ENCODE data around the gene RAB29. TPM values are rescaled to one million over a fixed set of nuclear protein-coding genes. Genes with fewer than 3 reads are reported as not detected.

Gene RAB29
- total RNA-seq, 1 experiment from 2014 or later, result 7.9 TPM

GRCh38 chr1:205811660-205812059, 36.4 kb upstream of the RAB29 start:
- ChIA-PET POLR2A (ENCODE audit: low non-redundant PET) (no interaction called here), CTCF (interaction anchor here (1.0 kb wide), 1 partner anchor 154 kb away, joined by 3 read pairs; no protein-coding TSS in a partner anchor)
- no peak for TF ChIP-seq CTCF (conservative IDR thresholded peaks at IDR 0.05; ENCODE audit: low read depth, low read length)
- no peak for TF ChIP-seq EZH2 (IDR thresholded peaks at IDR 0.05; ENCODE audit: borderline replicate concordance, low read depth, low read length, poor library complexity, severe bottlenecking)
- no peak for DNase-seq (ENCODE audit: low spot score)
- H3K27ac ChIP-seq (ENCODE audit: low read depth, low read length, poor library complexity, severe bottlenecking), result no peak overlapping the region
- intact Hi-C loops (cut with micrococcal nuclease; ENCODE audit: unreplicated experiment), result loop anchor here (2.0 kb wide), 1 partner anchor 63 kb away; no protein-coding TSS in a partner anchor
- no peaks in the 10 kb centered on the region for H3K27me3 ChIP-seq (replicated peaks; ENCODE audit: insufficient read depth, low read depth, low read length, poor library complexity)
- no TSS peak for BruUV-seq (replicated peaks)
- peaks cover 7% of the 10 kb centered on the region for H3K36me3 ChIP-seq (ENCODE audit: insufficient read depth, low read length, poor library complexity, severe bottlenecking)
- H3K9me3 ChIP-seq (ENCODE audit: low read depth, low read length, poor library complexity, severe bottlenecking), result no peaks in the 10 kb centered on the region
- H3K4me1 ChIP-seq (ENCODE audit: insufficient read depth, low read length, poor library complexity, severe bottlenecking), result peaks cover 20% of the 10 kb centered on the region
- H3K4me3 ChIP-seq (ENCODE audit: low read depth, low read length, poor library complexity, severe bottlenecking), result peak overlapping the region; percentile 84

- TF ChIP-seq EZH2 (IDR thresholded peaks at IDR 0.05; ENCODE audit: borderline replicate concordance, low read depth, low read length, poor library complexity, severe bottlenecking) (no peak), CTCF (conservative IDR thresholded peaks at IDR 0.05; ENCODE audit: low read depth, low read length) (peak; percentile 50)
- DNase-seq (ENCODE audit: low spot score), result peak; percentile 47
- Histone ChIP-seq H3K4me1 (ENCODE audit: insufficient read depth, low read length, poor library complexity, severe bottlenecking) (peaks cover 20% of the 10 kb centered on the region), H3K27me3 (replicated peaks; ENCODE audit: insufficient read depth, low read depth, low read length, poor library complexity) (no peaks in the 10 kb centered on the region), H3K9me3 (ENCODE audit: low read depth, low read length, poor library complexity, severe bottlenecking) (no peaks in the 10 kb centered on the region), H3K4me3 (ENCODE audit: low read depth, low read length, poor library complexity, severe bottlenecking) (no peak overlapping the region), H3K36me3 (ENCODE audit: insufficient read depth, low read length, poor library complexity, severe bottlenecking) (peaks cover 7% of the 10 kb centered on the region), H3K27ac (ENCODE audit: low read depth, low read length, poor library complexity, severe bottlenecking) (no peak overlapping the region)
- intact Hi-C loops (cut with micrococcal nuclease; ENCODE audit: unreplicated experiment), result no loop called here
- CTCF ChIA-PET, result interaction anchor here (1.1 kb wide), 1 partner anchor 167 kb away, joined by 3 read pairs; no protein-coding TSS in a partner anchor
- no TSS peak for BruUV-seq (replicated peaks)
- POLR2A ChIA-PET (ENCODE audit: low non-redundant PET), result interaction anchor here (0.6 kb wide), 1 partner anchor 704 kb away, joined by 4 read pairs; no protein-coding TSS in a partner anchor
These were observed 35.3 kb upstream of the RAB29 start for GRCh38 chr1:205810448-205811157.

GRCh38 chr1:205809942-205810345, 34.7 kb upstream of the RAB29 start:
- Histone ChIP-seq H3K27me3 (replicated peaks; ENCODE audit: insufficient read depth, low read depth, low read length, poor library complexity) (no peaks in the 10 kb centered on the region), H3K27ac (ENCODE audit: low read depth, low read length, poor library complexity, severe bottlenecking) (no peak overlapping the region), H3K4me1 (ENCODE audit: insufficient read depth, low read length, poor library complexity, severe bottlenecking) (peaks cover 20% of the 10 kb centered on the region), H3K9me3 (ENCODE audit: low read depth, low read length, poor library complexity, severe bottlenecking) (no peaks in the 10 kb centered on the region), H3K4me3 (ENCODE audit: low read depth, low read length, poor library complexity, severe bottlenecking) (no peak overlapping the region), H3K36me3 (ENCODE audit: insufficient read depth, low read length, poor library complexity, severe bottlenecking) (peaks cover 7% of the 10 kb centered on the region)
- DNase-seq (ENCODE audit: low spot score), result no peak
- CTCF ChIA-PET, result interaction anchor here (1.1 kb wide), 1 partner anchor 167 kb away, joined by 3 read pairs; no protein-coding TSS in a partner anchor
- POLR2A ChIA-PET (ENCODE audit: low non-redundant PET), result interaction anchor here (0.6 kb wide), 1 partner anchor 705 kb away, joined by 4 read pairs; no protein-coding TSS in a partner anchor
- intact Hi-C loops (cut with micrococcal nuclease; ENCODE audit: unreplicated experiment), result no loop called here
- no TSS peak for BruUV-seq (replicated peaks)
- TF ChIP-seq CTCF (conservative IDR thresholded peaks at IDR 0.05; ENCODE audit: low read depth, low read length) (no peak), EZH2 (IDR thresholded peaks at IDR 0.05; ENCODE audit: borderline replicate concordance, low read depth, low read length, poor library complexity, severe bottlenecking) (no peak)

All from A673 (cell line).